Testis (tissue), 2 donors: ENCODE measurements around the gene PAPSS2.
"Not testable (repeated sequence)": the region's sequence is repeated elsewhere in the genome, so short reads cannot be mapped to it uniquely, and the experiment has no call there.

ENCODE experiments used
- POLR2A ChIP-seq: fragments of 450-650 bp; IDR thresholded peaks from one replicate; pipeline ENCODE4 v1.6.1; 2017; ENCODE audit warnings: antibody characterized with exemption, mild to moderate bottlenecking, moderate library complexity
- TF ChIP-seq, protein P1 (sequence below), 3 experiments: fragments of 450-650 bp in 2 of 3; fragments of 200-600 bp in 1 of 3; sonication (generic) in 1 of 3; IDR thresholded peaks; one replicate each; pipeline ENCODE4 v1.5.1; 2016 to 2019; ENCODE audit warnings: antibody characterized with exemption in 3 of 3, mild to moderate bottlenecking in 2 of 3, moderate library complexity in 1 of 3

DNA sequence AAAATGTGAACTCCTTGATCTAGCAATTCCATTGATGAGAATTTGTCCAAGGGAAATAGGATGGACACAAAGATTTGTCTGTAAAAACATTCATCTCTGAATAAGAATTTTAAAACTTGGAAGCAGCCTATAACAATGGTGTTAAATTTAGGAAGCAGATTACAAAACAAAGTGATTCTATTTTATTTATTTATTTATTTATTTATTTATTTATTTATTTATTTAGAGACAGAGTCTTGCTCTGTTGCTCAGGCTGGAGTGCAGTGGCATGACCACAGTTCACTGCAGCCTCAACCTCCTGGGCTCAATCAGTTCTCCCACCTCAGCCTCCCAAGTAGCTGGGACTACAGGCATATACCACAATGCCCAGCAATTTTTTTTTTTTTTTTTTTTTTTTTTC is 38.2 kb upstream of the PAPSS2 start:
- TF ChIP-seq POLR2A = not testable (repeated sequence)
- TF ChIP-seq, protein P1, sequence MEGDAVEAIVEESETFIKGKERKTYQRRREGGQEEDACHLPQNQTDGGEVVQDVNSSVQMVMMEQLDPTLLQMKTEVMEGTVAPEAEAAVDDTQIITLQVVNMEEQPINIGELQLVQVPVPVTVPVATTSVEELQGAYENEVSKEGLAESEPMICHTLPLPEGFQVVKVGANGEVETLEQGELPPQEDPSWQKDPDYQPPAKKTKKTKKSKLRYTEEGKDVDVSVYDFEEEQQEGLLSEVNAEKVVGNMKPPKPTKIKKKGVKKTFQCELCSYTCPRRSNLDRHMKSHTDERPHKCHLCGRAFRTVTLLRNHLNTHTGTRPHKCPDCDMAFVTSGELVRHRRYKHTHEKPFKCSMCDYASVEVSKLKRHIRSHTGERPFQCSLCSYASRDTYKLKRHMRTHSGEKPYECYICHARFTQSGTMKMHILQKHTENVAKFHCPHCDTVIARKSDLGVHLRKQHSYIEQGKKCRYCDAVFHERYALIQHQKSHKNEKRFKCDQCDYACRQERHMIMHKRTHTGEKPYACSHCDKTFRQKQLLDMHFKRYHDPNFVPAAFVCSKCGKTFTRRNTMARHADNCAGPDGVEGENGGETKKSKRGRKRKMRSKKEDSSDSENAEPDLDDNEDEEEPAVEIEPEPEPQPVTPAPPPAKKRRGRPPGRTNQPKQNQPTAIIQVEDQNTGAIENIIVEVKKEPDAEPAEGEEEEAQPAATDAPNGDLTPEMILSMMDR (IDR thresholded peaks at IDR 0.05) = not testable (repeated sequence)
